Stimulated activated CD8-positive, alpha-beta memory T cell treated with anti-CD3 and anti-CD28 coated beads, Interleukin-12 subunit alpha, Interleukin-12 subunit beta, amount 100 ng/mL, for 1 hour (primary cell): ENCODE results near the gene VWA1.
"Not testable (repeated sequence)": the region's sequence is repeated elsewhere in the genome, so short reads cannot be mapped to it uniquely, and the experiment has no call there.

ENCODE experiments used
- DNase-seq: peaks from one replicate; pipeline ENCODE4 v3.0.0-alpha.2; 2020; ENCODE audit warnings: low read depth

The VWA1 gene

GRCh38 chr1:1484976-1485750, 49.7 kb downstream of the VWA1 start:
- DNase-seq, result not testable (repeated sequence)

- not testable (repeated sequence) for DNase-seq
Measured at GRCh38 chr1:1485755-1486317, 50.3 kb downstream of the VWA1 start.

GRCh38 chr1:1487701-1488100, 52.2 kb downstream of the VWA1 start:
- no peak for DNase-seq

- DNase-seq, result no peak
Measured at GRCh38 chr1:1489231-1489630, 53.7 kb downstream of the VWA1 start.

- no peak for DNase-seq
Measured at GRCh38 chr1:1489861-1490260, 54.4 kb downstream of the VWA1 start.

- no peak for DNase-seq
Measured at GRCh38 chr1:1490633-1491230, 55.2 kb downstream of the VWA1 start.

GRCh38 chr1:1491601-1492000, 56.1 kb downstream of the VWA1 start:
- no peak for DNase-seq
